Immature natural killer cell (primary cell): ENCODE results near the gene TACSTD2. TPM values are rescaled to one million over a fixed set of nuclear protein-coding genes. Genes with fewer than 3 reads are reported as not detected.
"Not testable (repeated sequence)": the region's sequence is repeated elsewhere in the genome, so short reads cannot be mapped to it uniquely, and the experiment has no call there.

Experiments used
- DNase-seq, 3 donors: peaks; one replicate each; pipeline ENCODE4 v3.0.0; 2022; ENCODE audit warnings: mixed read lengths in 1 of 3
- H3K27ac Mint-ChIP-seq, 6 donors: one replicate each; pipeline ENCODE4 v1.8.0; 2020; ENCODE audit warnings: mixed read lengths in 6 of 6, mild to moderate bottlenecking in 5 of 6, inconsistent platforms in 4 of 6, moderate library complexity in 3 of 6
- H3K27me3 Mint-ChIP-seq, 3 donors: one replicate each; pipeline ENCODE4 v1.8.0; 2020 to 2021; ENCODE audit warnings: low read depth in 3 of 3, mild to moderate bottlenecking in 3 of 3, mixed read lengths in 3 of 3, moderate library complexity in 3 of 3, inconsistent platforms in 1 of 3
- H3K36me3 Mint-ChIP-seq, 3 donors: one replicate each; pipeline ENCODE4 v1.8.0; 2020; ENCODE audit warnings: mixed read lengths in 3 of 3, inconsistent platforms in 2 of 3, mild to moderate bottlenecking in 2 of 3
- H3K4me1 Mint-ChIP-seq, 2 donors: one replicate each; pipeline ENCODE4 v1.8.0; 2020; ENCODE audit warnings: inconsistent platforms in 2 of 2, mild to moderate bottlenecking in 2 of 2, mixed read lengths in 2 of 2, moderate library complexity in 1 of 2
- H3K4me3 Mint-ChIP-seq, 5 donors: one replicate each; pipeline ENCODE4 v1.8.0; 2020; ENCODE audit warnings: mild to moderate bottlenecking in 5 of 5, mixed read lengths in 5 of 5, inconsistent platforms in 3 of 5, moderate library complexity in 3 of 5
- H3K9me3 Mint-ChIP-seq, 6 donors: one replicate each; pipeline ENCODE4 v1.8.0; 2020; ENCODE audit warnings: mild to moderate bottlenecking in 6 of 6, mixed read lengths in 6 of 6, inconsistent platforms in 4 of 6, moderate library complexity in 3 of 6
- polyA plus RNA-seq, 3 donors: library from polyadenylated mRNA; unstranded; fragments of 300-500 nt; fragmentation: Illumina TruSeq; gene quantifications; one replicate each; pipeline ENCODE4 v1.2.3, GENCODE V29; 2021

TACSTD2 gene
- polyA plus RNA-seq, 3 donors from 2014 or later = not detected

DNA sequence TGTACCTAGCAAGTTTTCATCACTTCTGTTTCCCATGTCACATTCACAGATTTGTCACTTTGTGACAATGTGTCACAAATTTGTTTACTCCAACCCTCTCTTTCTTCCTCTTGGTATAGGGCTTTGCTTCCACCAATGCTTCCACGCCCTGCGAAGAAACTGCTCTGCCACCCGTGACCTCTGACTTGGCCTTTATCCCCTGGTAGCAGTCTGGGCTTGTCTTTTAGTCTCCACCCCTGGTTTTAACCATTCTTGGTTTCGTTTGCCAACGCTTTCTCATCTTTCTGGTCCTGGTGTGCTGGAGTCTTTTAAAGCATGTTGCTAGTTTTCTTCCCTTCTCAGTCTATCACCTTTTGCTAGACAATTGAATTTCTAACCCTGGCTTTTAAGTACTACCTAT is 8.1 kb downstream of the TACSTD2 start:
- no peak for DNase-seq
- no peaks in the 10 kb centered on the region for H3K4me1 Mint-ChIP-seq
- H3K27me3 Mint-ChIP-seq = peaks cover 1 to 39% (median 8%) of the 10 kb centered on the region in 3 donors
- no peak overlapping the region for H3K27ac Mint-ChIP-seq
- H3K4me3 Mint-ChIP-seq = no peak overlapping the region
- H3K36me3 Mint-ChIP-seq = no peaks in the 10 kb centered on the region
- peaks cover 0 to 2% (median 0%) of the 10 kb centered on the region in 6 donors for H3K9me3 Mint-ChIP-seq

DNA sequence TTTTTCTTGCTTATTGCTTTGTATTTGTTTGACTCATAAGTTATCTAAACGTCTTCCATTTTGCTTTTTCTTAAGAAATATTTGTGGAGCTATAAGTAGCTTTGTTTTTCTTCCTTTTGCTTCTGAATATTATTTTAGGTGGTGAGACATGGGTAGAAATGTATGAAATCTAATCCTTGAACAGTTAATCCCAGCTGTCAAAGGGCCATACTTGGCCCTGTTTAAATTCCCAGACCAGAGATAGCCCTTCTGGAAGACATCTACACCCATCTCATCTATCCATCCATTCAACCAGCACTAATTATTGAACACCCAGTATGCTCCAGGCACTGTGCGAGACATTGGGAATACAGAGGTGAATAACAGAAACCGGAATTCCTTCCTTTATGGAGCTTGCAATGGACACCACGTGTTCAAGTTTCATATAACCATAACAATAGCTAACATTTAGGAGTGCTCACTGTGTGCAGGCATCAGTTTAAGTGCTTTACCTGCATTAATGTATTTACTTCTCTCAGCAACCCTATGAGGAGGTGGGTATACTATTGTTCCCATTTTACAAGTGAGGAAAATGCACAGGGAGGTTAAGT is 8.7 kb downstream of the TACSTD2 start:
- Mint-ChIP-seq H3K4me1 (no peaks in the 10 kb centered on the region), H3K36me3 (no peaks in the 10 kb centered on the region), H3K4me3 (no peak overlapping the region), H3K27ac (no peak overlapping the region), H3K9me3 (peaks cover 0 to 2% (median 0%) of the 10 kb centered on the region in 6 donors), H3K27me3 (peaks cover 1 to 36% (median 8%) of the 10 kb centered on the region in 3 donors)
- no peak for DNase-seq

DNA sequence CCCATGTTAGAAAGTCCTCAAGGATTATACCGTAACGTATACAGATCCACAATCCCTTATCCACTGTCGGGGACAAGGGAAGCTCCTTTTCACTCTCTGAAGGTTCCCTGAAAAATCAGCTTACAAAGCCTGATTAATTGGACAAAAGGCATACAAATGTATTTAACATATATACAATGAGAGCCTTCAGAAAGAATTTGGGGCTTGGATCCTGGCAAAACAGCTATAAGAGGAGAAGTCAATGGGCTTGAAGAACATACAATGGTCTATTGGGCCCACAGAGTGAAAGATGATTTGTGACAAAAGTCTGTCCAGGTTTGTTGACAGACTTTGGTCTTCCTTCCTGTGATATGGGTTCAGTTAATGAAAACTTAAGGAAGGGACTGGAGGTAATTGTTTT is 10.7 kb downstream of the TACSTD2 start:
- DNase-seq = no peak
- Mint-ChIP-seq H3K27ac (no peak overlapping the region), H3K9me3 (peaks cover 0 to 2% (median 0%) of the 10 kb centered on the region in 6 donors), H3K4me3 (no peak overlapping the region), H3K4me1 (no peaks in the 10 kb centered on the region), H3K27me3 (peaks cover 1 to 28% (median 2%) of the 10 kb centered on the region in 3 donors), H3K36me3 (no peaks in the 10 kb centered on the region)

DNA sequence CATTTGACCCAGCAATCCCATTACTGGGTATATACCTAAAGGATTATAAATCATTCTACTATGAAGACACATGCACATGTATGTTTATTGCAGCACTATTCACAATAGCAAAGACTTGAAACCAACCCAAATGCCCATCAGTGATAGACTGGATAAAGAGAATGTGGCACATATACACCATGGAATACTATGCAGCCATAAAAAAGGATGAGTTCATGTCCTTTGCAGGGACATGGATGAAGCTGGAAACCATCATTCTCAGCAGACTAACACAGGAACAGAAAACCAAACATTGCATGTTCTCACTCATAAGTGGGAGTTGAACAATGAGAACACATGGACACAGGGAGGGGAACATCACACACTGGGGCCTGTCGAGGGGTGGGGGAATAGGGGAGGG is 13.3 kb downstream of the TACSTD2 start:
- H3K4me1 Mint-ChIP-seq, H3K4me3 Mint-ChIP-seq, H3K36me3 Mint-ChIP-seq, H3K27ac Mint-ChIP-seq, DNase-seq, H3K9me3 Mint-ChIP-seq: not testable (repeated sequence)
- peaks cover under 1 to 11% (median 3%) of the 10 kb centered on the region in 3 donors for H3K27me3 Mint-ChIP-seq

DNA sequence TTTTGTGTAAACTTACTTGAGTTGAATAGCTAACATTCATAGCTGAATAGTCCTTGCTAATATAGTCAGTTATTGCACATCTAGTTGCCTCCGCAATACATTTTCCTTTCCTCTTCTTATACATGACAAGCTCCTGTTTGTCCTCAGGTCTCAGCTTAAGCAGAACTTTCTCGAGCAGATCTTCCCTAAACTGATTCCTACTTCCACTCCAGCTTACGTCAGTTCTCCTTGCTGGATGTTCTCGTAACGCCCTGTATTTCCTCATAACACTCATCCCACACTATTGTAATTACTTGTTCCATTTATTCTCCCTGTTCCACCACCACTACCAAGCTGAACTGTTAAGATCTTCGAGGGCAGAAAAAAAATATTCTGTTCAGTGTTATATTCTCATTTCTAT is 15.4 kb downstream of the TACSTD2 start:
- no peak overlapping the region for H3K27ac Mint-ChIP-seq
- no peaks in the 10 kb centered on the region for H3K4me1 Mint-ChIP-seq
- peaks cover 0 to 4% (median 0%) of the 10 kb centered on the region in 3 donors for H3K36me3 Mint-ChIP-seq
- peaks cover 2 to 13% (median 3%) of the 10 kb centered on the region in 3 donors for H3K27me3 Mint-ChIP-seq
- no peak overlapping the region for H3K4me3 Mint-ChIP-seq
- DNase-seq = no peak
- peaks cover 0 to 4% (median under 1%) of the 10 kb centered on the region in 6 donors for H3K9me3 Mint-ChIP-seq

DNA sequence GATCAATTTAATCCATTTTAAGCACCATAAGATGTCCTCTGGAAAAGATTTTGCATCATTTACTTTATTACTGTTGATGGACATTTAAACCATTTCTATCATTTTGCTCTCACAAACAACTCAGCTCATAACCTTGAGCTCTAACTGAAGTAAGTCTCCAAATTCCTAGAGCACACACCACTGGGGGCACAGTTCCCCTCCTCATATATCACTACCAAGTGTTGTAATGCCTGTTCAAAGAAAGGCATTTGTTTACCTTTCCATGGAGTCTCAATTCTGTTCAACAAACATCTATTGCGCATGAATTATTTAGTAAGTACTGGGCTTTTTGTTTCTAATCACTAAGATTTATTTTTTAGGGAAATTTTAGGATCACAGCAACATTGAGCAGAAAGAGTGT is 21.7 kb downstream of the TACSTD2 start:
- H3K36me3 Mint-ChIP-seq = peaks cover 0 to 4% (median 0%) of the 10 kb centered on the region in 3 donors
- H3K4me3 Mint-ChIP-seq = no peak overlapping the region
- H3K4me1 Mint-ChIP-seq = no peaks in the 10 kb centered on the region
- DNase-seq = no peak
- H3K27me3 Mint-ChIP-seq = peaks cover 2 to 20% (median 3%) of the 10 kb centered on the region in 3 donors
- no peak overlapping the region for H3K27ac Mint-ChIP-seq
- H3K9me3 Mint-ChIP-seq = peaks cover 0 to 4% (median 0%) of the 10 kb centered on the region in 6 donors

DNA sequence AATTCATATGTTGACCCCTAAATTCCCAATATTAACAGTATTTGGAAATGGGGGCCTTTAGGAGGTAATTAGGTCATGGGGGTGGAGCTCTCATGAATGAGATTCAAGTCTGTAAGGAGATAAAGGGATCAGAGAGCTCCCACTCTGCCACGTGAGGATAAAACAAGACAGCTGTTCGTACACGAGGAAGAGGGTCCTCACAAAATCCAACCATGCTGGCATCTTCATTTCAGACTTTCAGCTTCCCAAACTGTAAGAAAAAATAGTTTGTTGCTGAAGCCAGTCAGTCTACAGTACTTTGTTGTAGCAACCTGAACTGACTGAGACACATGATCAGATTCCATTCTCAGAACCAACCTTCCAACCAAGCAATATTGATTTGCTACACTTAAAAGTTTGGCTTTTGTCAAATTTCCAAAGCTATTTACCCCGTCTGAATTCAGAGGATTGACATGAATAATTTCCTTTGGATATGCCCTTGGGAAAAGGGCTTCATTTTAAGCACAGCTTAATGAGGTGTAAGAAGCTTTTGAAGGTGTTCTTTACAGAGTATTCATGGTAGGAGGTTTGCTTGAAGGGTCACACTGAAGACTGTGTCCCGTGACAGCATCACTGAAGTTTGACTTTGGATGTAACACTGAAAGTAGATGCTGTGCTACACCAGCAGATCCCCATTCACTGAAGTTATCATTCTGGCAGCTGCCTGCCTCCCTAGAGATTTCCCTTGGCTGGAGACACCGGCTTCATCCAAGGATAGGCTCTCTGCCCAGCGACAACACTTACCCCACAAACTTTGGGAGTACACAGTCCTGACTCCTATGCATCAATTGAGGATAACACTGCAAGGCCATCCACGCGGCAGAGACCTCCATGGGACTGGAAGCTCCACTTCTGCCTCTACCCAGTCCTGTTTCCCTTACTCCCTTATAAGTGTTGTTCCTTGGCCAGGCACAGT is 25.6 kb downstream of the TACSTD2 start:
- peaks cover 5 to 7% of the 10 kb centered on the region in 2 donors for H3K4me1 Mint-ChIP-seq
- H3K27ac Mint-ChIP-seq = no peak overlapping the region
- DNase-seq = no peak
- H3K27me3 Mint-ChIP-seq = peaks cover 3 to 28% (median 8%) of the 10 kb centered on the region in 3 donors
- H3K9me3 Mint-ChIP-seq = no peaks in the 10 kb centered on the region
- H3K4me3 Mint-ChIP-seq = no peak overlapping the region
- no peaks in the 10 kb centered on the region for H3K36me3 Mint-ChIP-seq

DNA sequence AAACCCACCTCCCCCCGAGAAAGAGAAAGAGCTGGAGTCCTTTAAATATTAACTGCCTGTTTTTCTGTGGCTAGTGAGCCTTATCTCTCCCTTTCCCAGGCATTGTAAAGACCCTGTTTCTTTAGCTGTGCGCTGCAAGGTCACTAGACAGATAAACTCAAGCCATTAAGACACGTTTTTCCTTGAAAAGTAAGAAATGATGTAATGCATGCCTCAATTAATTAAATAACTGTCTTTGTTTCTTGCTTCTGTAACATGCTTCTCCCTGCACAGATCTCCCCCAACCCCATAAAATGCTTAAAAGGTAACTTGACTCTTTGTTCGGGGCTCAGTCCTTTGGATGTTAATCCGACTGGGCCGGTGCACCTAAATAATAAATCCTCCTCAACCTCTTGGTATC is 27.8 kb downstream of the TACSTD2 start:
- not testable (repeated sequence) for H3K27ac Mint-ChIP-seq, H3K4me3 Mint-ChIP-seq, H3K9me3 Mint-ChIP-seq, H3K36me3 Mint-ChIP-seq, DNase-seq
- H3K4me1 Mint-ChIP-seq = peaks cover 19 to 21% of the 10 kb centered on the region in 2 donors
- H3K27me3 Mint-ChIP-seq = peaks cover 6 to 22% (median 17%) of the 10 kb centered on the region in 3 donors

DNA sequence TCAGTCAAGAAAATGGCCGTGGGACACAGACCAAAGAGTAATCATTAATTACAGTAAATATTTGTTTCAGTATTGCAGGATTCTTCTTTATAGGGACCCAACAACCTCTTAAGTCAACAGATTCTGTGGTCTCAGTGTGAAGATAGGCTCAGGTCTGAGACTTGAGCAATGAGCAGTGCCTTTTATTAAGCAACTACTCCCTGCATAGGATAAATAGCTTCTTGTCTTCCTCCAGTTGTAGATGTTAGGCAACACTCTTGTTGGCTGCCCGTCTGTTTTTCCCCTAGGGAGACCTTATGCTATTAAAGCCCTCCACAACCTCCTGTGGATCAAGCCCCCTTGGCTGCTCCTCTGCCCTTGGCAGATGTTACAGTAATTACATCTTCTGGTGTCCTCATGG is 28.7 kb downstream of the TACSTD2 start:
- H3K36me3 Mint-ChIP-seq = no peaks in the 10 kb centered on the region
- peak overlapping the region in 1 of 6 donors; percentile 27 for H3K27ac Mint-ChIP-seq
- peaks cover 6 to 21% (median 17%) of the 10 kb centered on the region in 3 donors for H3K27me3 Mint-ChIP-seq
- H3K9me3 Mint-ChIP-seq = no peaks in the 10 kb centered on the region
- H3K4me1 Mint-ChIP-seq = peaks cover 19 to 25% of the 10 kb centered on the region in 2 donors
- no peak overlapping the region for H3K4me3 Mint-ChIP-seq
- no peak for DNase-seq

DNA sequence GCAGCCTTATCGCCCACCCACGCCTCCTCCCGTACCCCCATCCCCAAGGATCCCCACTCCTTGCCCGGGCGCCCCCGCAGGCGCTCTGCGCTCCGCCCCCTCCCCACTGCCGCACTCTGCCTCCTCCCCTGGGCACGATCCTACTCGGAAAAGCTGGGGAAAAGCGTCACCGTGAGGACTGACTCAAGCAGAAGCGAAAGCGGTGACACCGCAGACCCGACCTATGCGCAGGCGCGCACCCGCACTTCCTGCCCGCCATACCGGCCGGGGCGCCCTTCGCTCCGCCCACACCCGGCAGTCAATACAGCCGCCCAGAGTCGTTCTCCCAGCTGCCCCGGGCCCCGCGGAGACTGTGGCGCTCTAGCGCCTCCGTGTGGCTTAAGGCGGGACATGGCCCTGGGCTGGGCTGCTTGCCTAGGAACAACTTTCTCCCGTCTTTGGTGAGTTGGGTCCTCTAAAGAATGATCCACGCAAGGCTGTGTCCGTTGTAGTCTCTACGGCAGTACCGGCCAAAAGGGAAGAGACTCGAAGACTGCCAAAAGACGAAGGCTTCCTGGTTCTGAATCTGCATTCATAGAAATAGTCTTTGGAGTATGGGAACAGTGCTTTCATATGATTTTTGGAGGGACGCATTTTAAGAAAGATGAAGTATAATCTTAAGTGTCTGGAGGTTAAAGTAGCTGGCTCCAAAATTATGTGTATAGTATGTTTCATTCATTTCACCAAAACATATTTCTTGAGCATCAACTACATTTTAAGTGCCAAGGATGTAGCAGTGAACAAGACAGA is 30.3 kb downstream of the TACSTD2 start, which contains the start of gene OMA1:
OMA1 (minus strand) TSS at position 207 of the 789 bp plus-strand sequence. CDS start 7,432 bp downstream, outside the sequence.
- Mint-ChIP-seq H3K4me1 (peaks cover 20 to 28% of the 10 kb centered on the region in 2 donors), H3K9me3 (no peaks in the 10 kb centered on the region)

DNA sequence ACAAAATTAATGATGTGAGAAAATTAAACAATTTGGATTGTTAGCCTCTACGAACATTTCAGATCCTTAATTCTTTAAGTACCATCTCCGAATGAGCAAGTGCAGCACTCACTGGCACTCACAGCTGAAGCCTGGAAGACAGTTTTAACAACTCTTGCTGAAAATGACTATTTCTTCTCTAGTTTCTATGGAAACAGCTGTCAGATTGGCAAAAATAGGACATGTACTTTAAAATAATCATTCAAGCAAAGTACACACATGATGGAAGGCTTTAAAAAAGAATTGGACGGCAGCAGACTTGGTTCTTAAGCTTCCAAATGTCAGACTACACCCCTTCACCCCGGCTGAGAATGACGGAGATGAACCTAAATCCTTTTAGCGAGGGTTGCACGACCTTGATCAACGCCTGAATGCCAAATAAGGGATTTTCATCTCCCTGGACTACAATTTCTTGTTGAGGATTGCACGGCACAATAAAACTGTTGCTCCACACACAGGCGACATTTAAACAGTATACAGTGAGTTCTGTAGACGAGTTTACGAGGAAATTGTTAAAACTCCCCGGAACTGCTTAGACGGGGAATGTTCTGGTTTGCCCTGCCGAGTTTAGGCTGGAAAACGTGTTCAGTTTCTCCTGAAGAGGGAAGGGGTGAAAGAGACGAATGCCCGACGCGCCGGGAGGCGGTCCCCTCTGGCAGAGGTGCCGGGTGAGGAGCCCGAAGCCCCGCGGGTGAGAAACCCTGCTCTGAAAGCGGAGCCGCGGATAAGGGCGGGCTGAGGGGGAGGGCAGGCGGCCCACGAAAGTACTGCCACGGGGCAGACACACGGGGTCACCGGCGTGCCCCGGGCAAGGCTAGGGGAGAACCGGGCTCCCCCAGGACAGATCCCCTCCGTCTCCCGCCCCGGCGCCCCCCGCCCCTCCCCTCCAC is 31.2 kb downstream of the TACSTD2 start:
- peak; percentile 84 to 86 (median 84) for DNase-seq
- peaks cover 6 to 17% (median 14%) of the 10 kb centered on the region in 3 donors for H3K27me3 Mint-ChIP-seq
- peak overlapping the region; percentile 91 to 95 (median 94) for H3K4me3 Mint-ChIP-seq
- H3K4me1 Mint-ChIP-seq = peaks cover 20 to 28% of the 10 kb centered on the region in 2 donors
- H3K9me3 Mint-ChIP-seq = no peaks in the 10 kb centered on the region
- H3K36me3 Mint-ChIP-seq = no peaks in the 10 kb centered on the region
- H3K27ac Mint-ChIP-seq = peak overlapping the region; percentile 93 to 99 (median 98)

More for the DNA sequence above, 30.3 kb downstream of the TACSTD2 start, which contains the start of gene OMA1:
- H3K27me3 Mint-ChIP-seq = peaks cover 6 to 17% (median 14%) of the 10 kb centered on the region in 3 donors
- H3K27ac Mint-ChIP-seq = peak within 1 kb of the TSS; percentile 93 to 99 (median 98)
- no peaks in the 10 kb centered on the region for H3K36me3 Mint-ChIP-seq
- DNase-seq = peak; percentile 97 to 99 (median 98)
- H3K4me3 Mint-ChIP-seq = peak within 1 kb of the TSS; percentile 91 to 95 (median 94)

DNA sequence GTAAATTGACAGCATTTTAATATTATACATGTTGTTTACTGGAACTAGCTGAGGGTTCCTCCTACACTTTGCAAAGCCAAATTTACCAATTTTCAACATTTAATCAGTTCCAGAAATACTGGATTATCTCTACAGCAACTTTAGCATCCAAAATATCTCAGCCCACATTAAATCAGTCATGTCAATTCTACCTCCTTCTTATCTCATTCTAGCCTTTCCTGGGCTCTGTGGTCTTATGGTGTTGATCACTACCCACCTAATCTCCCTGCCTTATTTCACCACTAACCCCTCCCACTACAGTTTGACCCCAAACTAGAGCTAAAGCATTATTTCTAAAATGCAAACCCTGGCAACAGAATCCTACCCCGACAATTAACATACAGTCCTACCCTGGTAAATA is 33.8 kb downstream of the TACSTD2 start:
- DNase-seq = no peak
- peaks cover 20 to 28% of the 10 kb centered on the region in 2 donors for H3K4me1 Mint-ChIP-seq
- H3K4me3 Mint-ChIP-seq = no peak overlapping the region
- H3K27me3 Mint-ChIP-seq = peaks cover 6 to 15% (median 7%) of the 10 kb centered on the region in 3 donors
- peaks cover 2 to 6% (median 3%) of the 10 kb centered on the region in 3 donors for H3K36me3 Mint-ChIP-seq
- H3K9me3 Mint-ChIP-seq = no peaks in the 10 kb centered on the region
- H3K27ac Mint-ChIP-seq = peak overlapping the region in 2 of 6 donors; percentile 34 to 36
